ENCODE data around the gene MADCAM1. TPM values are rescaled to one million over a fixed set of nuclear protein-coding genes. Genes with fewer than 3 reads are reported as not detected.

MADCAM1 gene
- total and polyA plus RNA-seq, 7 donors = 0.08 to 1.8 (median 0.33) TPM

GRCh38 chr19:460877-461720 lies 35.2 kb upstream of the MADCAM1 start, which contains the start of gene SHC2:
Gene SHC2, minus strand, starts transcription at chr19:461033. Its CDS starts 37 bp downstream, at chr19:460996.
- Histone ChIP-seq H3K27ac (peak within 1 kb of the TSS; percentile 69), H3K27me3 (ENCODE audit: insufficient read depth in 3 of 3, low read length in 2 of 3) (peaks cover 0 to 24% (median 10%) of the 10 kb centered on the region in 3 donors), H3K4me3 (peak within 1 kb of the TSS; percentile 73), H3K36me3 (ENCODE audit: insufficient read depth in 1 of 2, low read depth in 1 of 2) (no peaks in the 10 kb centered on the region), H3K4me1 (no peaks in the 10 kb centered on the region), H3K9me3 (no peaks in the 10 kb centered on the region)
- intact Hi-C loops (cut with DNase I) = no loop called here
- TF ChIP-seq CTCF (IDR thresholded peaks at IDR 0.05) = no peak
- ATAC-seq = peak in 2 of 4 donors; percentile 16 to 30
- peak in 1 of 2 donors; percentile 49 for DNase-seq
- 0 to 3% (median 2%) methylated on average over 19 to 85 of the region's 85 CpGs for WGBS, 3 donors

GRCh38 chr19:461721-462551 lies 34.4 kb upstream of the MADCAM1 start:
- no peak for DNase-seq
- no peak for TF ChIP-seq CTCF (IDR thresholded peaks at IDR 0.05)
- Histone ChIP-seq H3K27ac (no peak overlapping the region), H3K36me3 (ENCODE audit: insufficient read depth in 1 of 2, low read depth in 1 of 2) (no peaks in the 10 kb centered on the region), H3K9me3 (no peaks in the 10 kb centered on the region), H3K4me1 (no peaks in the 10 kb centered on the region), H3K27me3 (ENCODE audit: insufficient read depth in 3 of 3, low read length in 2 of 3) (peaks cover 0 to 24% (median 10%) of the 10 kb centered on the region in 3 donors), H3K4me3 (peak overlapping the region; percentile 41)
- 6 to 15% (median 10%) methylated on average over 27 to 60 of the region's 60 CpGs for WGBS, 3 donors
- intact Hi-C loops (cut with DNase I) = no loop called here
- peak; percentile 11 to 57 (median 36) for ATAC-seq

DNA sequence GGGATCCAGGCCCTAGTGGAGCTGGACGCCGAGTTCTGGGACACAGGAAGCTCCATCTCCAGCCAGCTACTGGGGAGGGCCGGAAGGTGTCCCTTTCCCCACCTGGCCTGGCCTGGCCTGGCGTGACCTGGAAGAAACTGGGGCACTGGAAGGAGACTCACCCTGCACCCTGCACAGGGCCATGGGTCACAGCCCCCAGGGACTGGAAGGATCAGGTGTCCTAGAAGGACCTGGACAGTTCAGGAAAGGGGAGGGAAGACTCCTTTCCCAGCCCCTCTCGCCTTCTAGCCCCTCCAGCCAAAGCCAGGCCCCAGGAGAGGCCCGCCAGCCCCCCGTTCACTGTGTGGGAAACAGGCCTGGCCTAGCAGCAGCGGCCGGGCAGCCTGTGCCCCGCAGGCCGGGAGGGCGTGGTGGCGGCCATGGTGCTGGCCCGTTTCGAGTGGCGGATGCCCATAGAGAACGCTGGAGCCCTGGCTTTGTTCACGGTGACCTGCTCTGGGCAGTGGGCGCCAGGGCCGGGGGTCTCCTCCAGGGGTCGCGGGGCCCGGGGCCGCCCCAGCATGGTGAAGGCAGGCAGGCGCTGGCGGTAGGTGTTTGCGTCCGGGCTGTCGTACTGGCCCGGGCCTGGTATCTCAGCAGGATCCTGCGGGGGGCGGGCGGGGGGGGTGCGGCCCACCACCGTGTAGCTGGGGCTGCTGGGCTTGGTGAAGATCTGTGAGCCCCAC lies 32.6 kb upstream of the MADCAM1 start:
- H3K27me3 ChIP-seq (ENCODE audit: insufficient read depth in 3 of 3, low read length in 2 of 3) = peaks cover 0 to 24% (median 10%) of the 10 kb centered on the region in 3 donors
- ATAC-seq = peak in 2 of 4 donors; percentile 32 to 40
- H3K27ac ChIP-seq = no peak overlapping the region
- 72 to 77% (median 75%) methylated on average over 29 to 35 of the region's 35 CpGs for WGBS, 3 donors
- H3K4me1 ChIP-seq = no peaks in the 10 kb centered on the region
- H3K4me3 ChIP-seq = no peak overlapping the region
- H3K9me3 ChIP-seq = no peaks in the 10 kb centered on the region
- intact Hi-C loops (cut with DNase I) = no loop called here
- no peak for DNase-seq
- TF ChIP-seq CTCF (IDR thresholded peaks at IDR 0.05) = no peak
- H3K36me3 ChIP-seq (ENCODE audit: insufficient read depth in 1 of 2, low read depth in 1 of 2) = no peaks in the 10 kb centered on the region

DNA sequence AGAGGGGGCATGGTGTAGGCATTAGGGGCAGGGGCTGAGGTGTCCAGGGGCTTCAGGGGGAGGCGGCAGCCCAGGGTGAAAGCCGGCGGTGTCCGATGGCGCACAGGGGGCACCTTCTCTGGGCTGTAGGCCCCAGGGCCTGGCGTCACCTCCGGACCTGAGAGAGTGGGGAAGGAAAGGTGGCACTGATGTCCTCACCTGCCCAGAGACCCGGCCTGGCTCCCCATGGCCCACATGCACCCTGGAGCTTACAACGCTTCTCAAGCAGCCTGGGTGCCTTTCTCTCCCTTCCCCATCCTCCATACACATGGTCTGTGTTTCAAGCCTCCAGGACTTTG lies 32.1 kb upstream of the MADCAM1 start:
- Histone ChIP-seq H3K9me3 (no peaks in the 10 kb centered on the region), H3K4me1 (no peaks in the 10 kb centered on the region), H3K27me3 (ENCODE audit: insufficient read depth in 3 of 3, low read length in 2 of 3) (peaks cover 0 to 20% (median 10%) of the 10 kb centered on the region in 3 donors), H3K27ac (no peak overlapping the region), H3K4me3 (no peak overlapping the region), H3K36me3 (ENCODE audit: insufficient read depth in 1 of 2, low read depth in 1 of 2) (no peaks in the 10 kb centered on the region)
- intact Hi-C loops (cut with DNase I) = no loop called here
- 93 to 100% (median 93%) methylated on average over 1 to 9 of the region's 9 CpGs for WGBS, 3 donors
- ATAC-seq (no peak), DNase-seq (no peak)
- no peak for TF ChIP-seq CTCF (IDR thresholded peaks at IDR 0.05)

All from psoas muscle (tissue), 8 donors.